Neural crest cell (in vitro differentiated cells): ENCODE data around the gene NDUFV3. TPM values are rescaled to one million over a fixed set of nuclear protein-coding genes. Genes with fewer than 3 reads are reported as not detected.
"Not testable (repeated sequence)": the region's sequence is repeated elsewhere in the genome, so short reads cannot be mapped to it uniquely, and the experiment has no call there.

Source experiments
- DNase-seq: peaks from one replicate; pipeline ENCODE4 v3.0.0; 2021; ENCODE audit warnings: low read depth, mixed read lengths, low spot score
- H3K27ac Mint-ChIP-seq: one replicate; pipeline ENCODE4 v1.8.0; 2021; ENCODE audit warnings: mild to moderate bottlenecking, mixed read lengths; ENCODE audit not compliant: unreplicated experiment
- H3K27me3 Mint-ChIP-seq: 2 replicates; pipeline ENCODE4 v1.8.0; 2021; ENCODE audit warnings: low read depth, mild to moderate bottlenecking, mixed read lengths
- H3K36me3 Mint-ChIP-seq: 2 replicates; pipeline ENCODE4 v1.8.0; 2021; ENCODE audit warnings: low read depth, mild to moderate bottlenecking, mixed read lengths
- H3K4me1 Mint-ChIP-seq: 2 replicates; pipeline ENCODE4 v1.8.0; 2021; ENCODE audit warnings: mixed read lengths
- H3K4me3 Mint-ChIP-seq: one replicate; pipeline ENCODE4 v1.8.0; 2021; ENCODE audit warnings: mild to moderate bottlenecking, mixed read lengths
- H3K9me3 Mint-ChIP-seq: 2 replicates; pipeline ENCODE4 v1.8.0; 2021; ENCODE audit warnings: mixed read lengths
- CTCF ChIP-seq: fragments of 200-600 bp; sonication (generic); conservative IDR thresholded peaks from 2 replicates; pipeline ENCODE4 v1.5.0; 2021; ENCODE audit warnings: antibody characterized with exemption, mild to moderate bottlenecking
- total RNA-seq: library from RNA; stranded (reverse); gene quantifications from 2 replicates; pipeline ENCODE4 v1.2.1, GENCODE V29; 2021

The NDUFV3 gene
- total RNA-seq, 1 donor from 2014 or later, result 38.1 TPM

GRCh38 chr21:42873096-42873495 lies 20.0 kb upstream of the NDUFV3 start:
- peaks cover 14% of the 10 kb centered on the region for H3K36me3 Mint-ChIP-seq

DNA sequence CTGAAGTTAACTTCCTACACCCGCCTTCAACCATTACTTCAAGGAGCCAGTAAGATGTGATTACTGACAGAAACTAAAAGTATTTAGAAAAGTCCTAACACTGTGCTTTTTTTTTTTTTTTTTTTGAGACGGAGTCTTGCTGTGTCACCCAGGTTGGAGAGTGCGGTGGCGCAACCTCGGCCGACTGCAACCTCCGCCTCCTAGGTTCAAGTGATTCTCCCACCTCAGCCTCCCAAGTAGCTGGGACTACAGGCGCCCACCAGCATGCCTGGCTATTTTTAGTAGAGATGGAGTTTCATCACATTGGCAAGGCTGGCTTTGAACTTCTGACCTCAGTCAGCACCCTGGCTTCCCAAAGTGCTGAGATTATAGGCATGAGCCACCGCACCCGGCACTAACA lies 17.3 kb upstream of the NDUFV3 start:
- not testable (repeated sequence) for DNase-seq, H3K27me3 Mint-ChIP-seq, H3K27ac Mint-ChIP-seq, H3K9me3 Mint-ChIP-seq
- Mint-ChIP-seq H3K36me3 (peaks cover 11% of the 10 kb centered on the region), H3K4me1 (peaks cover 24% of the 10 kb centered on the region), H3K4me3 (peak overlapping the region; percentile 59)

More at GRCh38 chr21:42873096-42873495, 20.0 kb upstream of the NDUFV3 start:
- no peaks in the 10 kb centered on the region for H3K9me3 Mint-ChIP-seq
- H3K27me3 Mint-ChIP-seq, result no peaks in the 10 kb centered on the region
- no peak for DNase-seq
- H3K27ac Mint-ChIP-seq, result no peak overlapping the region
- H3K4me3 Mint-ChIP-seq, result peak overlapping the region; percentile 24
- peaks cover 2% of the 10 kb centered on the region for H3K4me1 Mint-ChIP-seq
- TF ChIP-seq CTCF, result no peak

GRCh38 chr21:42878678-42878992 lies 14.5 kb upstream of the NDUFV3 start:
- H3K4me3 Mint-ChIP-seq, result peak overlapping the region; percentile 99
- H3K27me3 Mint-ChIP-seq, result no peaks in the 10 kb centered on the region
- TF ChIP-seq CTCF, result no peak
- DNase-seq, result no peak
- peaks cover 5% of the 10 kb centered on the region for H3K36me3 Mint-ChIP-seq
- peak overlapping the region; percentile 94 for H3K27ac Mint-ChIP-seq
- H3K4me1 Mint-ChIP-seq, result peaks cover 30% of the 10 kb centered on the region
- no peaks in the 10 kb centered on the region for H3K9me3 Mint-ChIP-seq

GRCh38 chr21:42878993-42879787 lies 13.9 kb upstream of the NDUFV3 start, which contains the start of gene WDR4:
TSS of gene WDR4 (minus strand) at chr21:42879539. CDS start at chr21:42879495, 44 bp downstream.
- Mint-ChIP-seq H3K4me3 (peak within 1 kb of the TSS; percentile 99), H3K9me3 (no peaks in the 10 kb centered on the region), H3K27me3 (no peaks in the 10 kb centered on the region), H3K27ac (peak within 1 kb of the TSS; percentile 99), H3K36me3 (peaks cover 5% of the 10 kb centered on the region), H3K4me1 (peaks cover 30% of the 10 kb centered on the region)
- TF ChIP-seq CTCF, result no peak
- peak; percentile 96 for DNase-seq

- TF ChIP-seq CTCF, result no peak
- peaks cover 30% of the 10 kb centered on the region for H3K4me1 Mint-ChIP-seq
- peak overlapping the region; percentile 99 for H3K27ac Mint-ChIP-seq
- H3K4me3 Mint-ChIP-seq, result peak overlapping the region; percentile 99
- H3K9me3 Mint-ChIP-seq, result no peaks in the 10 kb centered on the region
- H3K36me3 Mint-ChIP-seq, result peaks cover 2% of the 10 kb centered on the region
- no peaks in the 10 kb centered on the region for H3K27me3 Mint-ChIP-seq
- no peak for DNase-seq
Measured at GRCh38 chr21:42880352-42880751, 12.8 kb upstream of the NDUFV3 start.

DNA sequence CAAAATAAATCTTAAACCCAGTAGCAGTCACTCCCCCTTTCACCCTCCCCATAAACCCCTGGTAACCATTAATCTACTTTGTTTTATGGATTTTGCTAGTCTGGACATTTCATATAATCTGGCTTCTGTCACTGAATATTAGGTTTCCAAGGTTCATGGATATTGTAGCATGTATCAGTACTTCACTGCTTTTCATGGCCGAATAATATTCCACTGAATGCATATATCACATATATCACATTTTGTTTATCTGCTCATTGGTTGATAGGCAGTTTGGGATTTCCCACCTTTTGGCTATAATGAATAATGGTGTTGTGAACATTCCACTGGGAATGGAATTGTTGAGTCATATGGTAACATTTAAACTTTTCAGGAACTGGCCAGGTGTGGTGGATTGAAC lies 9.2 kb upstream of the NDUFV3 start:
- DNase-seq, result no peak
- H3K4me1 Mint-ChIP-seq, result peaks cover 21% of the 10 kb centered on the region
- H3K27ac Mint-ChIP-seq, result no peak overlapping the region
- peak overlapping the region; percentile 35 for H3K4me3 Mint-ChIP-seq
- H3K9me3 Mint-ChIP-seq, result no peaks in the 10 kb centered on the region
- no peaks in the 10 kb centered on the region for H3K27me3 Mint-ChIP-seq
- no peak for TF ChIP-seq CTCF
- H3K36me3 Mint-ChIP-seq, result peaks cover 2% of the 10 kb centered on the region
